ENCODE data around the gene MTAP.

MTAP gene

DNA sequence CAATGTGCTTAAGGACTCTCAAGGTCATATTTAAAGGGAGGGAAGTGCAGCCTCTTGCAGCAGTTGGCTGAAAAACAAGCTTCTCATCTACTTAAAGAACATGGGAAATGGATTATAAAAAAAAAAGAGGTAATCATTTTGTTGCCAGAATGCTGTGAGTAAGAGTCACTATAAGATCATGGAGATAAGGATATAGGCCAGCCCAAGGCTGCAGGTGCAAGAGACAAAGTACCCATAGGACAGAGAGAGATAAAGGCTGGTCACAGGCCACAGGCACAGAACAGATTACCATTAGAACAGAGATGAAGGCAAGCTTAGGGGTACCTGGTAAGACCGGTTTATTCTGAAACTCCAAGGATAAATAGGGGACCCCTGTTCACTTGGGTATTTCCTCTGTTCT, 121.3 kb downstream of the MTAP start:
- no peak for DNase-seq (ENCODE audit: extremely low spot score)
- TF ChIP-seq, protein P1, sequence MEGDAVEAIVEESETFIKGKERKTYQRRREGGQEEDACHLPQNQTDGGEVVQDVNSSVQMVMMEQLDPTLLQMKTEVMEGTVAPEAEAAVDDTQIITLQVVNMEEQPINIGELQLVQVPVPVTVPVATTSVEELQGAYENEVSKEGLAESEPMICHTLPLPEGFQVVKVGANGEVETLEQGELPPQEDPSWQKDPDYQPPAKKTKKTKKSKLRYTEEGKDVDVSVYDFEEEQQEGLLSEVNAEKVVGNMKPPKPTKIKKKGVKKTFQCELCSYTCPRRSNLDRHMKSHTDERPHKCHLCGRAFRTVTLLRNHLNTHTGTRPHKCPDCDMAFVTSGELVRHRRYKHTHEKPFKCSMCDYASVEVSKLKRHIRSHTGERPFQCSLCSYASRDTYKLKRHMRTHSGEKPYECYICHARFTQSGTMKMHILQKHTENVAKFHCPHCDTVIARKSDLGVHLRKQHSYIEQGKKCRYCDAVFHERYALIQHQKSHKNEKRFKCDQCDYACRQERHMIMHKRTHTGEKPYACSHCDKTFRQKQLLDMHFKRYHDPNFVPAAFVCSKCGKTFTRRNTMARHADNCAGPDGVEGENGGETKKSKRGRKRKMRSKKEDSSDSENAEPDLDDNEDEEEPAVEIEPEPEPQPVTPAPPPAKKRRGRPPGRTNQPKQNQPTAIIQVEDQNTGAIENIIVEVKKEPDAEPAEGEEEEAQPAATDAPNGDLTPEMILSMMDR (IDR thresholded peaks at IDR 0.05; ENCODE audit: control extremely low read depth, extremely low read depth, low read depth, missing control alignments) = no peak
- POLR2A ChIA-PET = no interaction called here
- CTCF ChIA-PET = no interaction called here

DNA sequence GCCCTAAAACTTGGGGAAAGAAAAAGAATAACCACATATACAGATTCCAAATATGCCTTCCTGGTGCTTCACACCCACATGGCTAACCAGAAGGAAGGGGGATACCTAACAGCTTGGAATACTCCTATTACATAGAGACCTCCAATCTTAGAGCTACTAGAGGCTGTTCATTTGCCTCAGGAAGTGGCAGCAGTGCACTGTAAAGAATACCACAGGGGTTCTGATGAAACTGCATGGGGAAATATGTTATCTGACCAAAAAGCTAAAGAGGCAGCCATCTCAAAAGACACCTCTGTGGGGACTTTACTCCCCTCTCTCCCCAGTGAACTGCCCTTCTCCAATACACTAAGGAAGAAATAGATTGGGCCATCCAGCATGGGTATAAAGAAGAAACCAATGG, 125.3 kb downstream of the MTAP start:
- no peak for DNase-seq (ENCODE audit: extremely low spot score)
- TF ChIP-seq, protein P1 (IDR thresholded peaks at IDR 0.05; ENCODE audit: control extremely low read depth, extremely low read depth, low read depth, missing control alignments) = no peak
- ChIA-PET POLR2A (no interaction called here), CTCF (interaction anchor here (1.2 kb wide), 1 partner anchor 9 kb away, joined by 4 read pairs; no protein-coding TSS in a partner anchor)

DNA sequence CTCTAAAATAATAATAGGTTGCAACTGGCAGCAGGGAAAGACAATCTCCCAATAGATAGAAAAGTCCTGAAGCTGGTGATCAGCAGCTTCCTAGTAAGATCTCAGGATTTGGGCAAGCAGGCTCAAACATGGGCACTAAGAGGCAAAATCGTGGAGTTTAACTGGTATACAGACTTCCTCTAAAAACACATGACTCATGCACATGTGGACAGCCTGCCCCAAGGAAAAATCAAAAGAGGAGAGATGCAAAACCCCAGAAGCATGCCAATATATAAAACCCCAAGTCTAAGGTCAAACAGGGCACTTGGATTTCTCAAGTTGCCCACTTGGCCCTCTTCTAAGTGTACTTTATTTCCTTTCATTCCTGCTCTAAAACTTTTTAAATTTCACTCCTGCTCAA, 129.0 kb downstream of the MTAP start:
- POLR2A ChIA-PET = no interaction called here

DNA sequence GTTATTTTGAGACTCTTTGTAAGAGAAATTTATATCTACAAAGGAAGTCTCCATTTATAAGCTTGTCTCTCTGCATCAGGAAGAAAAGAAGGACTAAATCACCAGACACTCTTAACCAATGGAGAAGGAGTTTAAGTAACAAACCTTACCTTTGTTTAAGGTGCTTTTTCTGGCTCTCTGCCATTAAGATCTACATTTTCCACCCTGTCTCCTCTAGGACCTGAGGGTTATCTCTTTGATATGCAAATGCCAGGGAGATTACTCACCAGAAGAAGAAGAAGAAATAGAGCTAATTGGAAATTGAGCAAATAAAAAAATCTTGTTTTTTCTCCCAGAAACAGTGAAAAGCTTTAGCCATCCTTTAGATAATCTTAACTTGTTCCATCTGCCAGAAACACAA, 130.8 kb downstream of the MTAP start:
- no peak for DNase-seq (ENCODE audit: extremely low spot score)
- CTCF ChIA-PET = interaction anchor here (0.9 to 1.5 kb wide), 5 partner anchors 8 to 43 kb away, joined by 3 read pairs; no protein-coding TSS in a partner anchor
- TF ChIP-seq, protein P1 (IDR thresholded peaks at IDR 0.05; ENCODE audit: control extremely low read depth, extremely low read depth, low read depth, missing control alignments) = no peak
- POLR2A ChIA-PET = no interaction called here

More for the DNA sequence above, 129.0 kb downstream of the MTAP start:
- TF ChIP-seq, protein P1 (IDR thresholded peaks at IDR 0.05; ENCODE audit: control extremely low read depth, extremely low read depth, low read depth, missing control alignments) = no peak
- no peak for DNase-seq (ENCODE audit: extremely low spot score)
- CTCF ChIA-PET = no interaction called here

DNA sequence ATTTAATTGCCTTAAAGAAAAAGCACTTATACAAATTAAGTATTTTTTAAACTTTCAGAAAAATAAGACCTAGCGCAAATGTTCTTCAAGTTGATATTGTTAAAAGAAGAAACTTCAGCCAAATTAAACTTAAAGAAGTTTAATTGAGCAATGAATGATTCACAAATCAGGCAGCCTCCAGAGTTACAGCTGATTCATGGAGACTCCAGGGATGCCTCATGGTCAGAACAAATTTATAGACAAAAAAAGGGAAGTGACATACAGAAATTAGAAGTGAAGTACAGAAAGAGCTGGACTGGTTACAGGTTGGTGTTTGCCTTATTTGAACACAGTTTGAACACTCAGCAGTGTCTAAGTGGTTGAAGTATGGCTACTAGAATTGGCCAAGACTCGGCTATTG, 131.4 kb downstream of the MTAP start:
- TF ChIP-seq, protein P1 (IDR thresholded peaks at IDR 0.05; ENCODE audit: control extremely low read depth, extremely low read depth, low read depth, missing control alignments) = no peak
- POLR2A ChIA-PET = no interaction called here
- CTCF ChIA-PET = interaction anchor here (0.9 to 1.4 kb wide), 2 partner anchors 9 to 42 kb away, joined by 3 read pairs; no protein-coding TSS in a partner anchor
- no peak for DNase-seq (ENCODE audit: extremely low spot score)

DNA sequence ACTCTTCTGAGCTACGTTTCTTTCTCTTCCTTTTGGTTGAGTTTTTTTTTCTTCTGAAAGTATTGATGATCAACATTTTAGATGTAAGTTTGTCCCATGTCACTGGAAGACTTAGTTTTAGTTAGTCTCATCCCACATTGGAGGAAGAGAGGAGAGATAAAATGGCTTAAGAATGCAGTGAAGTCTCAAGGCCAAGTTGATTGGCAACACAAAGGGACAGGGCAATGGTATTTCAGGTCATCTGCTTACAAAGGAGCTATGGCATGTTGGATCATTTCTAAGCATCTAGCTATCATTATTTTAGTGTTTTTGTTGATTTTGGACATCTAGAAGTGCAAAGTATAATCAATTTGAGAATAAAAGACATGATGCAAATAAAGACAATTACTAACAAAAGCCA, 133.2 kb downstream of the MTAP start:
- TF ChIP-seq, protein P1 (IDR thresholded peaks at IDR 0.05; ENCODE audit: control extremely low read depth, extremely low read depth, low read depth, missing control alignments) = no peak
- no peak for DNase-seq (ENCODE audit: extremely low spot score)
- POLR2A ChIA-PET = no interaction called here
- CTCF ChIA-PET = interaction anchor here (1.0 to 1.1 kb wide), 4 partner anchors 18 to 103 kb away, joined by 3 to 4 read pairs (median 3); partner anchors contain the start of gene CDKN2B

Data from GM10248 (cell line).